HepG2 (cell line): ENCODE measurements around the gene PKNOX2. TPM values are rescaled to one million over a fixed set of nuclear protein-coding genes. Genes with fewer than 3 reads are reported as not detected.

Experiments
- ATAC-seq: fragments of 200-7000 bp; cut with Tn5 transposase; 3 replicates; pipeline ENCODE4 v1.9.1; 2020; ENCODE audit warnings: mild to moderate bottlenecking, moderate library complexity
- BruUV-seq: library from RNA; stranded (reverse); fragments of 400-500 nt; replicated peaks from 2 replicates; lab custom pipeline; 2021; lab: Mats Ljungman, UMichigan
- CTCF ChIA-PET: fragments of 300-600 bp; formaldehyde crosslinking; extraction: SDS; loops from one replicate; lab custom pipeline; 2021; ENCODE audit warnings: low total read pairs, inconsistent platforms, low intra/inter-chr PET ratio; lab: Yijun Ruan, JAX
- POLR2A ChIA-PET: fragments of 350-600 bp; sonication (Branson Sonifier 250); formaldehyde crosslinking; loops from one replicate; lab custom pipeline; 2020; ENCODE audit warnings: antibody characterized with exemption, inconsistent platforms; lab: Yijun Ruan, JAX
- DNase-seq: peaks from one replicate; pipeline ENCODE4 v3.0.0-alpha.2; 2015; ENCODE audit warnings: low spot score
- FAIRE-seq: peaks from 3 replicates; lab custom pipeline; 2011; peaks lifted over from hg19 to GRCh38; lab: Jason Lieb, UNC
- H2AFZ ChIP-seq: one replicate; pipeline ENCODE4 v1.6.1; 2011; ENCODE audit warnings: low read length, inconsistent platforms
- H3K27ac ChIP-seq: fragments of 300-600 bp; 3 replicates; pipeline ENCODE4 v1.8.0; 2011; ENCODE audit warnings: mixed run types, mild to moderate bottlenecking, mixed read lengths, low read length, inconsistent platforms; ENCODE audit not compliant: insufficient read depth; ENCODE audit errors: extremely low read length
- H3K27me3 ChIP-seq, 2 experiments: fragments of 200-600 bp in 1 of 2; 2 replicates in 1 of 2; 3 replicates in 1 of 2; pipeline versions ENCODE4 v1.6.0 to v1.8.0; 2011; ENCODE audit warnings: low read length in 2 of 2, mild to moderate bottlenecking in 2 of 2, moderate library complexity in 2 of 2, inconsistent platforms in 1 of 2; ENCODE audit not compliant: insufficient read depth in 2 of 2, control insufficient read depth in 1 of 2
- H3K36me3 ChIP-seq, 2 experiments: fragments of 200-600 bp in 1 of 2; replicated peaks in 1 of 2; 2 replicates in 1 of 2; 3 replicates in 1 of 2; pipeline versions ENCODE4 v1.5.1 to v1.8.0; 2011; ENCODE audit warnings: low read length in 2 of 2, inconsistent platforms in 1 of 2; ENCODE audit not compliant: insufficient read depth in 2 of 2, control insufficient read depth in 1 of 2
- H3K4me1 ChIP-seq: 2 replicates; pipeline ENCODE4 v1.5.1; 2012; ENCODE audit warnings: low read length, inconsistent platforms; ENCODE audit not compliant: insufficient read depth
- H3K4me2 ChIP-seq: 2 replicates; pipeline ENCODE4 v1.6.0; 2011; ENCODE audit warnings: low read depth, low read length, inconsistent platforms
- H3K4me3 ChIP-seq, 3 experiments: fragments of 200-600 bp in 1 of 3; sonication (generic), shearing (Covaris generic) in 1 of 3; replicated peaks in 1 of 3; 2 replicates each; pipeline ENCODE4 v1.5.1; 2011 to 2016; ENCODE audit warnings: low read length in 3 of 3, inconsistent platforms in 2 of 3, low read depth in 2 of 3, mild to moderate bottlenecking in 2 of 3, control low read depth in 1 of 3, mixed read lengths in 1 of 3; ENCODE audit not compliant: insufficient read depth in 1 of 3
- H3K79me2 ChIP-seq: one replicate; pipeline ENCODE4 v1.6.1; 2011; ENCODE audit warnings: low read length, inconsistent platforms; ENCODE audit not compliant: insufficient read depth
- H3K9ac ChIP-seq: 2 replicates; pipeline ENCODE4 v1.6.0; 2011; ENCODE audit warnings: mild to moderate bottlenecking, low read depth, low read length, inconsistent platforms; ENCODE audit not compliant: insufficient read depth
- H3K9me3 ChIP-seq: 2 replicates; pipeline ENCODE4 v1.5.1; 2012; ENCODE audit warnings: mild to moderate bottlenecking, low read length
- H4K20me1 ChIP-seq: 2 replicates; pipeline ENCODE4 v1.6.0; 2011; ENCODE audit warnings: inconsistent platforms, mild to moderate bottlenecking, low read length, moderate library complexity; ENCODE audit not compliant: insufficient read depth
- CEBPZ ChIP-seq: IDR thresholded peaks from 2 replicates; pipeline ENCODE4 v1.6.1; 2012; ENCODE audit warnings: low read length, improper control_type of control experiment
- CREM ChIP-seq, 2 experiments: sonication (generic) in 1 of 2; formaldehyde crosslinking in 1 of 2; IDR thresholded peaks; 2 replicates each; pipeline versions ENCODE4 v1.4.0 to v1.6.1; 2016 to 2020; ENCODE audit warnings: antibody characterized with exemption in 1 of 2, mild to moderate bottlenecking in 1 of 2, missing genetic modification reagents in 1 of 2
- FLYWCH1 ChIP-seq: sonication (generic); formaldehyde crosslinking; IDR thresholded peaks from 2 replicates; pipeline ENCODE4 v1.8.1; 2023; ENCODE audit warnings: mild to moderate bottlenecking, missing genetic modification reagents
- MIXL1 ChIP-seq: IDR thresholded peaks from 2 replicates; pipeline ENCODE4 v1.6.1; 2016
- MNT ChIP-seq: fragments of 450-650 bp; IDR thresholded peaks from 2 replicates; pipeline ENCODE4 v1.6.1; 2016
- MXD4 ChIP-seq: IDR thresholded peaks from 2 replicates; pipeline ENCODE4 v1.6.1; 2016; ENCODE audit warnings: mild to moderate bottlenecking, missing biosample characterization, missing genetic modification reagents
- NFKB2 ChIP-seq: sonication (generic); formaldehyde crosslinking; IDR thresholded peaks from 2 replicates; pipeline ENCODE4 v1.4.0; 2020; ENCODE audit warnings: missing genetic modification reagents, borderline replicate concordance
- ONECUT2 ChIP-seq: sonication (generic); formaldehyde crosslinking; IDR thresholded peaks from 2 replicates; pipeline ENCODE4 v1.4.0; 2020; ENCODE audit warnings: missing genetic modification reagents
- PITX1 ChIP-seq: sonication (generic); formaldehyde crosslinking; IDR thresholded peaks from 2 replicates; pipeline ENCODE4 v1.5.1; 2020; ENCODE audit warnings: mild to moderate bottlenecking, missing genetic modification reagents
- SNAPC2 ChIP-seq: sonication (generic); formaldehyde crosslinking; IDR thresholded peaks from 2 replicates; pipeline ENCODE4 v1.8.1; 2022; ENCODE audit warnings: mild to moderate bottlenecking, missing genetic modification reagents
- TFDP2 ChIP-seq: sonication (generic); formaldehyde crosslinking; IDR thresholded peaks from 2 replicates; pipeline ENCODE4 v1.4.0; 2020; ENCODE audit warnings: missing genetic modification reagents
- ZBTB42 ChIP-seq: sonication (generic); formaldehyde crosslinking; IDR thresholded peaks from 2 replicates; pipeline ENCODE4 v1.5.0; 2020; ENCODE audit warnings: mild to moderate bottlenecking, missing genetic modification reagents
- ZMAT3 ChIP-seq: sonication (generic); formaldehyde crosslinking; conservative IDR thresholded peaks from 2 replicates; pipeline ENCODE4 v1.7.0; 2021; ENCODE audit warnings: missing genetic modification reagents
- ZNF251 ChIP-seq: sonication (generic); formaldehyde crosslinking; IDR thresholded peaks from 2 replicates; pipeline ENCODE4 v1.9.0; 2021; ENCODE audit warnings: mild to moderate bottlenecking, missing genetic modification reagents
- ZNF280B ChIP-seq: sonication (generic); formaldehyde crosslinking; IDR thresholded peaks from 2 replicates; pipeline ENCODE4 v1.5.0; 2020; ENCODE audit warnings: missing genetic modification reagents, mild to moderate bottlenecking, borderline replicate concordance
- ZNF3 ChIP-seq: IDR thresholded peaks from 2 replicates; pipeline ENCODE4 v1.7.0; 2017; ENCODE audit warnings: inconsistent platforms
- ZNF558 ChIP-seq: sonication (generic); formaldehyde crosslinking; IDR thresholded peaks from 2 replicates; pipeline ENCODE4 v1.9.0; 2022; ENCODE audit warnings: mild to moderate bottlenecking, missing genetic modification reagents, borderline replicate concordance
- ZNF660 ChIP-seq: sonication (generic); formaldehyde crosslinking; IDR thresholded peaks from 2 replicates; pipeline ENCODE4 v1.5.1; 2020; ENCODE audit warnings: mild to moderate bottlenecking, low read depth, missing genetic modification reagents, borderline replicate concordance
- ZNF713 ChIP-seq: sonication (generic); formaldehyde crosslinking; IDR thresholded peaks from 2 replicates; pipeline ENCODE4 v1.4.0; 2020; ENCODE audit warnings: mild to moderate bottlenecking, missing genetic modification reagents
- WGBS: methylation state at CpG from one replicate; pipeline ENCODE4 v1.1.6; 2017; ENCODE audit warnings: low lambda C conversion rate; 5-methylcytosine and 5-hydroxymethylcytosine counted together
- in situ Hi-C: cut with HindIII; loops from 2 replicates; pipeline ENCODE4 v1.10.0; 2017; ENCODE audit warnings: low pct_unique_long_range_greater_than_20kb; ENCODE audit not compliant: extremely low pct_ligation_motif_present
- intact Hi-C: fragments of 100-400 bp; cut with micrococcal nuclease; formaldehyde crosslinking; loops from one replicate; pipeline ENCODE4 v1.10.0; 2022; ENCODE audit not compliant: unreplicated experiment
- polyA plus RNA-seq, 8 experiments: library from polyadenylated mRNA; depleted of rRNA in 3 of 8; stranded (reverse) in 7 of 8; unstranded in 1 of 8; fragments of >200 nt; fragmentation: Illumina TruSeq in 4 of 8; extraction: Trizol in 4 of 8; gene quantifications; 2 replicates each; pipeline versions ENCODE4 v1.2.1 to v1.2.3, GENCODE V29; 2011 to 2016; ENCODE audit warnings: low read depth in 4 of 8, missing spikeins in 1 of 8, mixed read lengths in 1 of 8; ENCODE audit not compliant: insufficient read depth in 1 of 8
- total RNA-seq, 5 experiments: library from RNA; depleted of rRNA; stranded (reverse); fragments of >200 nt; fragmentation: Illumina TruSeq; extraction: Trizol; gene quantifications; 2 replicates each; pipeline ENCODE4 v1.2.3, GENCODE V29; 2016; ENCODE audit warnings: low read depth in 1 of 5

Gene PKNOX2
- total and polyA plus RNA-seq, 2 of the 13 experiments (the other 11 are each of a cell fraction or from before 2014, with no cell fraction given) = not detected

- Histone ChIP-seq H3K4me1 (0 out of 2 replicates have a peak, but pooled peaks cover 4% of the 10 kb centered on the region), H3K27me3 (peaks cover 0 to 17% of the 10 kb centered on the region in 2 experiments; a peak in 3 of 5 replicates), H3K4me2 (no peak overlapping the region), H3K9me3 (no peaks in the 10 kb centered on the region), H3K9ac (no peak overlapping the region), H3K36me3 (no peaks in the 10 kb centered on the region), H3K27ac (no peak overlapping the region), H2AFZ (no peak overlapping the region), H3K4me3 (no peak overlapping the region), H4K20me1 (no peaks in the 10 kb centered on the region), H3K79me2 (no peaks in the 10 kb centered on the region)
- BruUV-seq = no TSS peak
- CTCF ChIA-PET = no interaction called here
- POLR2A ChIA-PET = no interaction called here
- TF ChIP-seq ZNF713 = no peak
- TF ChIP-seq MIXL1 = no peak
- no peak for TF ChIP-seq ZNF558 (CRISPR knock-in tag)
- TF ChIP-seq ZNF660 (CRISPR knock-in tag) = no peak
- no peak for TF ChIP-seq ZNF280B (CRISPR knock-in tag)
- TF ChIP-seq MNT = no peak
- TF ChIP-seq ZNF251 = no peak
- TF ChIP-seq ZMAT3 (CRISPR knock-in tag) = no peak
- no peak for TF ChIP-seq PITX1
- TF ChIP-seq CREM (IDR thresholded peaks at IDR 0.05) = no peak
- TF ChIP-seq CREM (CRISPR knock-in tag; IDR thresholded peaks at IDR 0.05) = no peak
- no peak for TF ChIP-seq ONECUT2 (CRISPR knock-in tag)
- TF ChIP-seq CEBPZ = no peak
- TF ChIP-seq MXD4 (CRISPR knock-in tag) = no peak
- no peak for TF ChIP-seq SNAPC2 (CRISPR knock-in tag)
- no peak for TF ChIP-seq NFKB2 (CRISPR knock-in tag)
- TF ChIP-seq ZBTB42 (CRISPR knock-in tag) = no peak
- no peak for TF ChIP-seq ZNF3 (CRISPR knock-in tag)
- no peak for TF ChIP-seq FLYWCH1 (CRISPR knock-in tag)
- TF ChIP-seq TFDP2 (CRISPR knock-in tag) = no peak
- no peak for ATAC-seq
- DNase-seq = no peak
- no peak for FAIRE-seq
- intact Hi-C loops = no loop called here
- in situ Hi-C loops = no loop called here
- WGBS = 7% methylated on average over 8 of the region's 8 CpGs
Observed at GRCh38 chr11:125431009-125431408, 266.5 kb downstream of the PKNOX2 start.
